ENCODE results near the gene SLC16A1.

Gene SLC16A1

GRCh38 chr1:112992780-112993179 is 36.8 kb upstream of the SLC16A1 start:
- H3K27ac ChIP-seq = no peak overlapping the region
- TF ChIP-seq CTCF (conservative IDR thresholded peaks at IDR 0.05) = no peak

- no peak for TF ChIP-seq CTCF (conservative IDR thresholded peaks at IDR 0.05)
- H3K27ac ChIP-seq = no peak overlapping the region
Observed at GRCh38 chr1:112991402-112992120, 35.6 kb upstream of the SLC16A1 start.

GRCh38 chr1:112990271-112990670 is 34.3 kb upstream of the SLC16A1 start:
- no peak overlapping the region for H3K27ac ChIP-seq
- no peak for TF ChIP-seq CTCF (conservative IDR thresholded peaks at IDR 0.05)

GRCh38 chr1:112988367-112988766 is 32.4 kb upstream of the SLC16A1 start:
- H3K27ac ChIP-seq = no peak overlapping the region
- TF ChIP-seq CTCF (conservative IDR thresholded peaks at IDR 0.05) = no peak

- no peak for TF ChIP-seq CTCF (conservative IDR thresholded peaks at IDR 0.05)
- H3K27ac ChIP-seq = no peak overlapping the region
Observed at GRCh38 chr1:112985123-112985522, 29.1 kb upstream of the SLC16A1 start.

- no peak overlapping the region for H3K27ac ChIP-seq
- no peak for TF ChIP-seq CTCF (conservative IDR thresholded peaks at IDR 0.05)
Observed at GRCh38 chr1:112983537-112984131, 27.6 kb upstream of the SLC16A1 start.

GRCh38 chr1:112982853-112983536 is 27.0 kb upstream of the SLC16A1 start:
- no peak for TF ChIP-seq CTCF (conservative IDR thresholded peaks at IDR 0.05)
- no peak overlapping the region for H3K27ac ChIP-seq

Measured in VCaP (cell line).